Liver (tissue), 9 donors: Measurements from ENCODE around the gene MYMK. TPM values are rescaled to one million over a fixed set of nuclear protein-coding genes. Genes with fewer than 3 reads are reported as not detected.
A peak's percentile ranks its signal among the peaks of the same experiment; 100 is the strongest.

Experiments used
- DNase-seq: peaks from one replicate; pipeline ENCODE4 v3.0.0-alpha.2; 2017; ENCODE audit warnings: low spot score
- H3K27ac ChIP-seq, 2 donors: one replicate each; pipeline ENCODE4 v1.7.0; 2013; ENCODE audit warnings: inconsistent platforms in 2 of 2, low read length in 2 of 2, control low read depth in 1 of 2, low read depth in 1 of 2, mild to moderate bottlenecking in 1 of 2
- H3K27me3 ChIP-seq, 4 donors: one replicate each; pipeline versions ENCODE4 v1.6.1 to v1.7.0; 2013; ENCODE audit warnings: low read length in 3 of 4, inconsistent platforms in 1 of 4, mild to moderate bottlenecking in 1 of 4, moderate library complexity in 1 of 4; ENCODE audit not compliant: control insufficient read depth in 4 of 4, insufficient read depth in 4 of 4
- H3K36me3 ChIP-seq, 4 donors: one replicate each; pipeline versions ENCODE4 v1.6.1 to v1.7.0; 2013; ENCODE audit warnings: low read length in 3 of 4, mild to moderate bottlenecking in 3 of 4, low read depth in 1 of 4, moderate library complexity in 1 of 4; ENCODE audit not compliant: control insufficient read depth in 4 of 4, insufficient read depth in 3 of 4
- H3K4me1 ChIP-seq, 4 donors: one replicate each; pipeline versions ENCODE4 v1.6.1 to v1.7.0; 2013; ENCODE audit warnings: low read length in 3 of 4, mild to moderate bottlenecking in 3 of 4, moderate library complexity in 1 of 4; ENCODE audit not compliant: control insufficient read depth in 4 of 4, insufficient read depth in 4 of 4
- H3K4me3 ChIP-seq, 3 donors: one replicate each; pipeline versions ENCODE4 v1.6.1 to v1.7.0; 2013; ENCODE audit warnings: low read length in 3 of 3, control low read depth in 1 of 3, low read depth in 1 of 3, mild to moderate bottlenecking in 1 of 3
- H3K9ac ChIP-seq, 2 donors: one replicate each; pipeline ENCODE4 v1.7.0; 2013; ENCODE audit warnings: low read length in 2 of 2, mild to moderate bottlenecking in 2 of 2, moderate library complexity in 2 of 2, control low read depth in 1 of 2, low read depth in 1 of 2
- H3K9me3 ChIP-seq, 4 donors: one replicate each; pipeline versions ENCODE4 v1.6.1 to v1.7.0; 2013; ENCODE audit warnings: low read length in 3 of 4; ENCODE audit not compliant: control insufficient read depth in 4 of 4
- ATF3 ChIP-seq: IDR thresholded peaks from 2 replicates; pipeline ENCODE4 v1.6.1; 2016; ENCODE audit warnings: antibody characterized with exemption
- CTCF ChIP-seq: fragments of 150-350 bp; IDR thresholded peaks from 2 replicates; pipeline ENCODE4 v1.5.1; 2017; ENCODE audit warnings: improper control_type of control experiment, low read depth, low read length; ENCODE audit not compliant: missing input control
- EGR1 ChIP-seq, 2 donors: IDR thresholded peaks; 2 replicates each; pipeline ENCODE4 v1.6.1; 2016 to 2018; ENCODE audit warnings: antibody characterized with exemption in 2 of 2, low read depth in 2 of 2
- FOXA1 ChIP-seq: IDR thresholded peaks from 2 replicates; pipeline ENCODE4 v1.6.1; 2016; ENCODE audit warnings: antibody characterized with exemption
- FOXA2 ChIP-seq: IDR thresholded peaks from 2 replicates; pipeline ENCODE4 v1.6.1; 2016; ENCODE audit warnings: antibody characterized with exemption
- GABPA ChIP-seq, 2 donors: IDR thresholded peaks in 1 of 2; conservative IDR thresholded peaks in 1 of 2; 2 replicates each; pipeline ENCODE4 v1.6.1; 2016; ENCODE audit warnings: antibody characterized with exemption in 2 of 2, mild to moderate bottlenecking in 1 of 2, moderate library complexity in 1 of 2
- HNF4A ChIP-seq, 2 donors: conservative IDR thresholded peaks; 2 replicates each; pipeline ENCODE4 v1.6.1; 2016; ENCODE audit warnings: antibody characterized with exemption in 2 of 2, mild to moderate bottlenecking in 2 of 2
- HNF4G ChIP-seq: IDR thresholded peaks from 2 replicates; pipeline ENCODE4 v1.6.1; 2016; ENCODE audit warnings: antibody characterized with exemption
- JUND ChIP-seq, 2 donors: IDR thresholded peaks; 2 replicates each; pipeline ENCODE4 v1.6.1; 2016; ENCODE audit warnings: antibody characterized with exemption in 2 of 2
- MAX ChIP-seq: IDR thresholded peaks from 2 replicates; pipeline ENCODE4 v1.6.1; 2016; ENCODE audit warnings: antibody characterized with exemption
- NR2F2 ChIP-seq: IDR thresholded peaks from 2 replicates; pipeline ENCODE4 v1.6.1; 2016; ENCODE audit warnings: antibody characterized with exemption
- RAD21 ChIP-seq, 2 donors: IDR thresholded peaks; 2 replicates each; pipeline ENCODE4 v1.6.1; 2016; ENCODE audit warnings: antibody characterized with exemption in 2 of 2, mild to moderate bottlenecking in 2 of 2
- RXRA ChIP-seq, 2 donors: IDR thresholded peaks; 2 replicates each; pipeline ENCODE4 v1.6.1; 2017 to 2018; ENCODE audit warnings: antibody characterized with exemption in 2 of 2, mild to moderate bottlenecking in 1 of 2
- SP1 ChIP-seq: IDR thresholded peaks from 2 replicates; pipeline ENCODE4 v1.6.1; 2018; ENCODE audit warnings: antibody characterized with exemption, mild to moderate bottlenecking
- TAF1 ChIP-seq: conservative IDR thresholded peaks from 2 replicates; pipeline ENCODE4 v1.6.1; 2016; ENCODE audit warnings: antibody characterized with exemption, mild to moderate bottlenecking
- YY1 ChIP-seq: IDR thresholded peaks from 2 replicates; pipeline ENCODE4 v1.6.1; 2016; ENCODE audit warnings: antibody characterized with exemption, mild to moderate bottlenecking
- WGBS: extraction: QIAGEN DNeasy Blood & Tissue Kit; methylation state at CpG from one replicate; pipeline ENCODE4 v1.1.7; 2013; 5-methylcytosine and 5-hydroxymethylcytosine counted together
- polyA plus RNA-seq, 2 donors: library from polyadenylated mRNA; stranded (reverse) in 1 of 2; unstranded in 1 of 2; fragments of 200-250 nt in 1 of 2; fragments of >200 nt in 1 of 2; fragmentation: Nextera tagmentation in 1 of 2; extraction: Ambion mirVana in 1 of 2; gene quantifications; one replicate each; pipeline versions ENCODE4 v1.2.1 to v1.2.3, GENCODE V29; 2013 to 2015
- total RNA-seq, 2 donors: library from RNA; depleted of rRNA; stranded (reverse); fragments of >200 nt; gene quantifications; one replicate each; pipeline ENCODE4 v1.2.3, GENCODE V29; 2014
- TF ChIP-seq, protein P1 (sequence below): IDR thresholded peaks from 2 replicates; pipeline ENCODE4 v1.6.1; 2016; ENCODE audit warnings: antibody characterized with exemption
- donor health status: healthy.
- donor health status: healthy.
- donor health status: healthy.
- donor health status: healthy.
- donor health status: healthy.

Gene MYMK
- total and polyA plus RNA-seq, 4 donors = not detected

GRCh38 chr9:133508046-133508445, 16.7 kb downstream of the MYMK start:
- peaks cover 14 to 36% (median 24%) of the 10 kb centered on the region in 4 donors for H3K4me1 ChIP-seq
- H3K27me3 ChIP-seq = no peaks in the 10 kb centered on the region
- 94% methylated on average over 8 of the region's 8 CpGs for WGBS
- no peaks in the 10 kb centered on the region for H3K36me3 ChIP-seq
- no peaks in the 10 kb centered on the region for H3K9me3 ChIP-seq
- no peak for DNase-seq
- no peak overlapping the region for H3K4me3 ChIP-seq
- H3K27ac ChIP-seq = no peak overlapping the region
- no peak for TF ChIP-seq TAF1
- TF ChIP-seq FOXA1 = no peak
- TF ChIP-seq CTCF = no peak
- no peak for TF ChIP-seq HNF4G
- H3K9ac ChIP-seq = no peak overlapping the region

DNA sequence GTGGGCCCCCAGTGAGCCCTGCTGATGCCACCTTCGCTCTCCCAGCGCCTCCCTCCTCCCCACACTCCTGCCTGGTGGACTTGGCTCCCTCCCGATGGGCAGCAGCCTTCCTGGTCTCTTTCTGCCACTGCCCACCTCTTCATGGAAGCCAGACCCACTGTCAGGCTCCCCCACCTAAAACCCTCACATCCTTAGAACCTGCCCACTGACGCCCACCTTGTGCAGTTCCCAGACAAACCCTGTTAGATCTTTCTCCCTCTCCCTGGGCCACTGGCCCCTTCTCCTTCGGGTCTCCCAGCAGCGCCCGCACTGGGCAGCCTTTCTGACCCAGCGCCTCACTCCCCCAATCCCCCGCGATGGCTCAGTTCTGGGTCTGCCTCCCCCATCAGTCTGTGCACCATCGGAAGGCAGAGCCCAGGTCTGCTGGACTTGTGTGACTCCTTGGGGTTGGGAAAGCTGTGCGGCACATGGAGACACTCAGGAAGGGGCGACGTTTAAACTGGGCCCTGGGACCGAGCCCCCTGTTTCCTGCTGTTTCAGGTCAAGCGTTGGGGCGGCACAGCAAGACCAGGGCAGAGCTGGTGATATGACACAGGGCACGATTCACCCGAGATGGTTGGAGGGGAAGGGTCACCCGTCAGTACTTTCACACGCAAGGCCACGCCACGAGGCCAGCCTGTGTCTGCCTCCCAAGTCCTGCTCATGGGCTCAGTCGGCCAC, 17.4 kb downstream of the MYMK start:
- Histone ChIP-seq H3K27me3 (no peaks in the 10 kb centered on the region), H3K4me3 (no peak overlapping the region), H3K27ac (peak overlapping the region; percentile 68 to 88), H3K4me1 (peaks cover 14 to 36% (median 24%) of the 10 kb centered on the region in 4 donors), H3K36me3 (no peaks in the 10 kb centered on the region), H3K9ac (no peak overlapping the region), H3K9me3 (no peaks in the 10 kb centered on the region)
- TF ChIP-seq NR2F2 (no peak), CTCF (no peak), FOXA1 (no peak), TAF1 (no peak), RXRA (IDR thresholded peaks at IDR 0.05) (no peak), FOXA2 (no peak), SP1 (no peak), RAD21 (IDR thresholded peaks at IDR 0.05) (no peak)
- no peak for DNase-seq
- 95% methylated on average over 24 of the region's 24 CpGs for WGBS

DNA sequence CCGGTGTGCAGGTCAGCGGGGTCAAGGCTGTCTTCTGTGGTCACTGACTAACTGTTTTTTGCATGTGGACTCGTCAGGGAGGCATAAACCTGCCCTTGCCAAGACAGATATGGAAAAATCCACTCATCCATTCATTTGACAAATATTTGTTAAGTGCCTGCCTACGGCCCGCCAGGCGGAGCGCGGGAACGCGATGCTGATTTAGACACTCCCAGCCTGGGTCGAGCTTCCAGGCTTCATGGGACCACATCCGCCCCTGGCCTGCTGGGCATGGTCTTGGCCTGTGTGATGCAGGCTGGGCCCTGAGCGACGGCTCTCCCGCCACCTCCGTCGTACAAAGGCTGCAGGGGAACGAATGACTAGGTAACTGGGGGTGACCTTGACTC, 18.1 kb downstream of the MYMK start:
- no peak overlapping the region for H3K4me3 ChIP-seq
- H3K4me1 ChIP-seq = peaks cover 14 to 36% (median 24%) of the 10 kb centered on the region in 4 donors
- H3K27me3 ChIP-seq = no peaks in the 10 kb centered on the region
- H3K36me3 ChIP-seq = no peaks in the 10 kb centered on the region
- H3K9me3 ChIP-seq = peaks cover 0 to 6% (median 1%) of the 10 kb centered on the region in 4 donors
- H3K27ac ChIP-seq = peak overlapping the region; percentile 68 to 88
- 33% methylated on average over 18 of the region's 18 CpGs for WGBS
- peak; percentile 49 for DNase-seq
- no peak overlapping the region for H3K9ac ChIP-seq
- TF ChIP-seq JUND (IDR thresholded peaks at IDR 0.05) = peak; percentile 99
- peak; percentile 82 for TF ChIP-seq YY1
- TF ChIP-seq SP1 = peak; percentile 94
- peak; percentile 80 to 94 for TF ChIP-seq EGR1 (IDR thresholded peaks at IDR 0.05; ENCODE audit: low read depth in 2 of 2)
- peak; percentile 82 for TF ChIP-seq MAX
- TF ChIP-seq CTCF = peak; percentile 3
- TF ChIP-seq HNF4A (conservative IDR thresholded peaks at IDR 0.05) = peak; percentile 75 to 84
- TF ChIP-seq RAD21 (IDR thresholded peaks at IDR 0.05) = peak; percentile 54 to 63
- TF ChIP-seq, protein P1, sequence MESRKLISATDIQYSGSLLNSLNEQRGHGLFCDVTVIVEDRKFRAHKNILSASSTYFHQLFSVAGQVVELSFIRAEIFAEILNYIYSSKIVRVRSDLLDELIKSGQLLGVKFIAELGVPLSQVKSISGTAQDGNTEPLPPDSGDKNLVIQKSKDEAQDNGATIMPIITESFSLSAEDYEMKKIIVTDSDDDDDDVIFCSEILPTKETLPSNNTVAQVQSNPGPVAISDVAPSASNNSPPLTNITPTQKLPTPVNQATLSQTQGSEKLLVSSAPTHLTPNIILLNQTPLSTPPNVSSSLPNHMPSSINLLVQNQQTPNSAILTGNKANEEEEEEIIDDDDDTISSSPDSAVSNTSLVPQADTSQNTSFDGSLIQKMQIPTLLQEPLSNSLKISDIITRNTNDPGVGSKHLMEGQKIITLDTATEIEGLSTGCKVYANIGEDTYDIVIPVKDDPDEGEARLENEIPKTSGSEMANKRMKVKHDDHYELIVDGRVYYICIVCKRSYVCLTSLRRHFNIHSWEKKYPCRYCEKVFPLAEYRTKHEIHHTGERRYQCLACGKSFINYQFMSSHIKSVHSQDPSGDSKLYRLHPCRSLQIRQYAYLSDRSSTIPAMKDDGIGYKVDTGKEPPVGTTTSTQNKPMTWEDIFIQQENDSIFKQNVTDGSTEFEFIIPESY = no peak
- TF ChIP-seq FOXA2 = no peak
- TF ChIP-seq FOXA1 = peak; percentile 85
- TF ChIP-seq NR2F2 = peak; percentile 96
- peak; percentile 90 to 95 for TF ChIP-seq RXRA (IDR thresholded peaks at IDR 0.05)
- TF ChIP-seq GABPA (IDR thresholded peaks at IDR 0.05 in 1 of 2, conservative IDR thresholded peaks at IDR 0.05 in 1 of 2) = peak in 1 of 2 donors; percentile 59
- no peak for TF ChIP-seq HNF4G
- TF ChIP-seq ATF3 = peak; percentile 98
